Activated CD4-positive, alpha-beta T cell treated with anti-CD3 and anti-CD28 coated beads for 48 hours (primary cell): ENCODE data around the gene SKI.
"Not testable (repeated sequence)": the region's sequence is repeated elsewhere in the genome, so short reads cannot be mapped to it uniquely, and the experiment has no call there.

Experiments
- DNase-seq: peaks from one replicate; pipeline ENCODE4 v3.0.0-alpha.2; 2020

SKI gene

DNA sequence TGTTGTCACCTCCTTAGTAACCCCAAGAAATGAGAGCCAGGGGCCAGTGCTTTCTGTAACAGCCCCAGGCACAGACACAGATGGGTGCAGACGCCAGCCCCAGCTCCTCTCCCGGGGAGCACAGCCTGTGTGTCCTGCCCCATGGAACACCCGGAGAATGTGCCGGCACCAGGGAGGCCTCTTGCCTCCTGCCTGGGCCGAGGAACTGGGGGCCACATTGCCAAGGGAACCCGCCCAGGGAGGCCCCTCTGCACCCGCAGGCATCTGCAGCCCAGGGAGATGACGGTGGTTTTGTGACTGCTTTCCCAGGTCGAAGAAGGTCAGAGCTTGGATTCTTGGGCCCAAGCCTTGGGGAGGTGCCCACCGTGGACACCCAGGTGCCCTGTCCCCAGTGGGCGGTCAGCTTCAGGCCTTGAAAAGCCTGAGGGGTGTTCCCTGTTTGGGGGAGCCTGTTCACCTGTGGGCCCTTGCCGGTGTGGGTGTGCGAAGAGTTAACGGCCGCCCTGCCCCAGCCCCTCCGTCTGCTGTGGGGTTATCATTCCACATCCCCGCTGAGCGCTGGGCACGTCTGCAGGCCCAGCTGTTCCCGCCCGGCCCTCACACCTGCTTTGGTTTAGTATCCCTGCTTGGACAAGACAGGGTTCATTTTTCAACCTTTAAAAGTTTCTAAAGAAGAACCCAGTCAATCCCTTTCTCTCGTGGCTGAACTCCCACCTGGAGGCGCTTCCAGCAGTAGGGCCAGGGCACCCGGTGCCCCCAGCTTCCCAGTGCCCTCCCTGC is 100.7 kb downstream of the SKI start:
- no peak for DNase-seq

DNA sequence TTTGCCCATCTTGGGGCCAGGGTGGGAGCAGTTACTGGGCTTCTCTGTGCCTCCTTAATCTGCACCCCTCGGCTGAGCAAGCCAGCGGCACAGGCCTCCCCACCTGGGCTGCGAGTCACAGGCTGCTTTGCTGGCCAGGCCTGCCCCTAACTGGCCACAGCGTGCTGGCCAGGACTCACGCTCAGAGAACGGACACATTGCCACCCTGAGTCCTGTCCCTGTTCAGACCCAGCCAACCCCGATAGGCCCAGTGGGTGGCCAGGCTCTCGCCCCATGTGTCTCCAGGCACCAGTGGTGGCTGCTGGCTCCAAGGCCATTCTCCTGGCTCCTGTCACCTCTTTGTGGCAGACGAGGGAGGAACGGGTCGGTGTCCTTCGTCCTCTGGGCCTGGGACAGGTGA is 101.9 kb downstream of the SKI start:
- no peak for DNase-seq

DNA sequence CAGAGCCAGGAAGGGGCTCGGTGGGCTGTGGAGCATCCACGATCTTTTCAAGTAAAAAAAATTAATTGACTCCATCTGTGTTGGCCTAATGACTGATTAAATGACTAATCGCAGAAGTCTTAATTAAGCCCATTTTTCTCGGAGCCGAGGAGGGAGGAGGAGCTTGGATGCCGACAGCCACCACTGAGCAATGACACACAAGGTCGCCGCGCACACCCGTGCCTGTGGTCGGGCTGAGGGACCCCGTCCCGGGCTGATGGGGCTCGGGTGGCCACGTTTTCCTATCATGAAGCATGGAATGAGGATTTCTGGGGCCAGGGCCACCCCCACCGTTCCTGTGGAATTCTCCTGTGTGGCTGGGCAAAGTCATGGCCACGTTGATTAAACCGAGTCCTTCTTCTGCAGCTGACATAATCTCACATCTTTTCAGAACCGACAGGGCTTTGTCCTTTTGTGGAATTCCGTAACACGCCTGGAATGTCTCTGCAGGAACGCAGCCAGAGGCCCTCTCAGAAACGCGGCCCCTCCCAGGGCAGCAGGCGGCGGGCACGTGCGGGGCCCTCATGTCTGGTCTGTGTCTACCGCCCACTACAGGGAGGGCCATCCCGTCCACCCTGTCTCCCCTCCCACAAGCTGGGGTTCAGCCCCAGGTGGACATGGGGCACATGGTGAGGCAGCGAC is 102.5 kb downstream of the SKI start:
- no peak for DNase-seq

DNA sequence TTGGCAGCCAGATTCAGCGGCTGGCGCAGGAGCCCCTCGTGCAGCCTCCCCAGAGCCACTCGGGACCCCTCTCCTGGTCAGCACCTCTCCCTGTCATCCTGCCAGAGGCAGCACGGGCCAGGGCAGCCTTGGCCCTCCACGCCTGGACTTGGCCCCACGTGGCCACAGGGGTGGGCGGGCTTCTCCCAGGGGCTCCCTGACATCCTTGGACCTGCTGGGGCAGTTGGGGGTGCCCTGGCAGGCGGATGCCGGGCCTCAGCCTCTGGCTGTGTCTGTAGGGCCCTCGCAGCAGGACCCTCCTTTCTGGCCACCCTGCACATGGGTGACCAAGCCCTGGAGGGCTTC is 103.1 kb downstream of the SKI start:
- no peak for DNase-seq

DNA sequence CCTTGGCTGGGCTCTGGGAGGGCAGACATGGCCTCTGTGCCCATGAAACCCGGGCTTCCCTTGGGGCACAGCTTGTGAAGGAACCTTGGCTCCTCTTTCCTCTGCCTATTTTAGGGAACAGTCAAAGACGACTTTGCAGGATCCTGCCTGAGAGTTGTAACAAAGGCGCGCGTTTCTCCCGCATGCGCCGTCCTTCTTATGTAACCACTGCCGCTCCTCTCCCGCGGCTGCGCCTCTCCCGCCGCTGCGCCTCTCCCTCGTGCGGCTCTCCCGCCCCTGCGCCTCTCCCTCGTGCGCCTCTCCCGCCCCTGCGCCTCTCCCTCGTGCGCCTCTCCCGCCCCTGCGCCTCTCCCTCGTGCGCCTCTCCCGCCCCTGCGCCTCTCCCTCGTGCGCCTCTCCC is 103.5 kb downstream of the SKI start:
- not testable (repeated sequence) for DNase-seq

DNA sequence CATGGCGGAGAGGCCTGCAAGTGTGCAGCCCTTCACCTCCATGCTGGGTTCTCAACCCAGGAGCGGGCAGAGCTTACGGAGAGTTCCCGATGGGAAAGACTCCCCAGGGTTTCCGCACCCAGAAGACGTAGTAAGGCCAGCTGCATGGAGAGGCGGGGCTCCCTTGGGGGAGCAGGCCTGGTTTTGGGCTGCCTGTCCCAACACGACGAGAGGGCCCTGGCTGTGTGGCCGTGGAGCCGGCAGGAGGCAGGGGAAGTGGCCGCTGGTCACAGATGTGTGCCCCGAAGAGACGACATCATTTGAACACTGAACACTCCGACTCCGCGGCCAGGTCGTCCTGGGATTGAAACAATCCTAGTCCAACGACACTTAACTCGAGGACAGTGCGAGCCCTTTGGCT is 106.2 kb downstream of the SKI start:
- no peak for DNase-seq

DNA sequence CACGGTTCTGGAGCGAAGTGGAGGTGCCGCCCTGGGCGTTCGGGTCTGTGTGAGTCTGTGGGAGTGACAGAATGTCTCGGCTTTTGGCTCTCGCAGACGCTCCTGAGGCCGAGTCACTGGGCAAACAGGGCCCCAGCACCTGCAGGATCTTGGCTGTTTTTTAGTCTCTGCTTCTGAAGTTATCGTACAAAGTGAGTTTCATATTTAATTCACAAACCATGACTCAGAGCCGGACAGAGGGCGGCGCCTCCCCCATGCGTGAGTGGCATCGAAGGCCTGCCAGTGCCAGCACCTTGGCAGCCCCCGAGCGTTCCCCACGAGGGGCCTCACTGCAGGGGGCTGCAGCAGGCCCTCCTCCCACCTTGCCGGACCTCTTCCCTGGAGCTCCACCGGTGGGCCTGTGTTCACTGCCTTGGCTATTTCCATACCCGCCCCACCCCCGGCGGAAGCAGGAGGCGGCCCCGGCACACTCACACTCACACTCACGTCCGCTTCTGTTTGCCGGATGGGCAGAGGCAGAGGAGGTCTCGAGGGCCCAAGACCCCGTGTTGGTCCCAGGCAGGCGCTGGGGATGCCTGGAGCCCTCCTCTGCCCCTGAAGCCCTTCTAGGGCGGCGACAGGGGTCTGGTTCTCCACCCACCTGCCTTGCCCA is 106.9 kb downstream of the SKI start:
- DNase-seq = no peak

DNA sequence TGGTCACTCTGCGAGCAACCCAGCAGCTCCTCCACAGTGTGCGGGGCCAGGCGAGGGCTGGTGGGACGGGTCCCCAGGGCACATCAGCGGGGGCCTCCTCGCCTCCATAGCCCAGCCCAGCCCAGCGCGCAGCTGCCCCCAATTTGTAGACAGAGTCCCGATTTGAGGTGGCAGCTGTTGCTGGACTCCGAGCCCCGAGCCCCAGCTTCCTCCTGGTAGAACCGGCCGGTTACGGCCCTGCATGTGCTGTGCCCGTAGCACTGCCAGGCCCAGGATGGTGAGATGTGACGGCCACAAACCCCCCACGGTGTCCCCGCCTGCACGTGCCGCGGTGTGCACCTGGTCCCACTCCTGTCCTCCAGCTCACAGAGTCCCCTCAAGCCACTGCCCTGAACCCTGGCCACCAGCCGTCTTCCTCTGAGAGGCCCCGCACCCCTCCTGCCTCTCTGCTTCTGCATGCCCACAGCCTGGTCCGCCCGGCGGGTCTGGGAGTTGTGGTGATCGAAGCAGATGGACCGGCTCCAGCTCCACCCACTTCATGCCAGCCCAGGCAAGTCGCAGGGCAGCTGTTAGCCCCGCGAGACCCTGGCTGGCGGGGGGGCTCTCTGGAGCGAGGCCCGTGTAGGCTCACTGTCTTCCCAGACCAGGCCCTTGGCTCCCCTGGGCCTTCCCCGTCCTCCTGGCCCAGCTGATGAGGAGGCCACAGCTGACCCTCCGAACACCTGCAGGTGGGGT is 107.8 kb downstream of the SKI start:
- DNase-seq = no peak

DNA sequence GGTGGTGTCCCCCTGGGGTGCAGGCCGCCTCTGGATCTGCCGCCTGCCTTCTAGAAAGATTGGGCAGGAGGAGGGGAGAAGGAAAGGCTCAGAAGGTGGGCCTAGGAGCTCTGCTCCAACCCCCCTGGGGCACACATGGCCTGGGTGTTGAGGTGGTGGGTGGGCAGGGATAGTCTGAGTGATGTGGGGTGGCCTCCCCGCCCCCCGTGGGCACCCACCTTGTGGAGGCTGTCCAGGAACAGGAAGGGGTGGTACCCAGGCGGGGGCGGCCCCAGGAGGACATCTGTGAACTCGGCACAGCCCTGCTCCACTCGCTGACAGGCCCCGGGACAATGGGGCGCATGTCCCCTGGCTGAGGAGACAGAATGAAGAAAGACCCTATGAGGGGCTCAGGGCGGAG is 108.4 kb downstream of the SKI start:
- DNase-seq = no peak

DNA sequence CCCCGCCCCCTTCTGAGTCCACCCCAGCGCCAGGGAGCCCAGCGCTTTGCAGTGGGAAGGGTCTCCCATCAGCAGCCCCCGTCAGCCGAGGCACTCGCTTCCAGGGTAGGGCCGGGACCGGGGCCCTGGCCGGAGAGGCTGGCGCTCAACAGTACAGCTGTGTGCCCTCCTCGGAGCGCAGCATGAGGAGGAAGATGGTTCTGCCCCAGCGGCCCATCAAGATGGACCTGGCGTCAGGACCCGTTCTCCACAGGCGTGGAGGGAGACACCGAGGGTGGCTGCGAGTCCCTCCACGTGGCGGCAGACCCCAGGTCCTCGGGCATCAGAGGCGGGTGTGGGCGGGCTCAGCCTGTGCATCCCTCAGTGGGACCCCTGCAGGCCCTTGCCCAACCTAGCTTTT is 109.0 kb downstream of the SKI start:
- DNase-seq = no peak

DNA sequence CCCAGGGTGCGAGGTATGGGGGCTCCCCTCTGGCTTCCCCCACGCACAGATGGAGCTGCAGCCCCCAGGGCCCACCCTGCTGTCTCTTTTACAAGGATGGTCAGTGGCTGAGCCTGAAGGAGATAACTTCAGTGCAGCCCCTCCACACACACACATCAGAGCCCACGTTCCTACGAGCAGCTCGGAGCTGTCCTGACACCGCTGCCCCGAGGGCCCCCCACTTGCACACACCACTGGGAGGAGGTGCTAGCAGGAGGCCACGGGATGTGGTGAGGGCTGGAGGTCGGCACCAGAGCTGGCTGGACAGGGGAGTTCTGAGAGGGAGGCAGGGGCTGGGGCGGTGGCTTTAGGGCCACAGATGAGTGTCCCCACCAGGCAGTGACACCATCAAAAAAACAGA is 109.4 kb downstream of the SKI start:
- no peak for DNase-seq

DNA sequence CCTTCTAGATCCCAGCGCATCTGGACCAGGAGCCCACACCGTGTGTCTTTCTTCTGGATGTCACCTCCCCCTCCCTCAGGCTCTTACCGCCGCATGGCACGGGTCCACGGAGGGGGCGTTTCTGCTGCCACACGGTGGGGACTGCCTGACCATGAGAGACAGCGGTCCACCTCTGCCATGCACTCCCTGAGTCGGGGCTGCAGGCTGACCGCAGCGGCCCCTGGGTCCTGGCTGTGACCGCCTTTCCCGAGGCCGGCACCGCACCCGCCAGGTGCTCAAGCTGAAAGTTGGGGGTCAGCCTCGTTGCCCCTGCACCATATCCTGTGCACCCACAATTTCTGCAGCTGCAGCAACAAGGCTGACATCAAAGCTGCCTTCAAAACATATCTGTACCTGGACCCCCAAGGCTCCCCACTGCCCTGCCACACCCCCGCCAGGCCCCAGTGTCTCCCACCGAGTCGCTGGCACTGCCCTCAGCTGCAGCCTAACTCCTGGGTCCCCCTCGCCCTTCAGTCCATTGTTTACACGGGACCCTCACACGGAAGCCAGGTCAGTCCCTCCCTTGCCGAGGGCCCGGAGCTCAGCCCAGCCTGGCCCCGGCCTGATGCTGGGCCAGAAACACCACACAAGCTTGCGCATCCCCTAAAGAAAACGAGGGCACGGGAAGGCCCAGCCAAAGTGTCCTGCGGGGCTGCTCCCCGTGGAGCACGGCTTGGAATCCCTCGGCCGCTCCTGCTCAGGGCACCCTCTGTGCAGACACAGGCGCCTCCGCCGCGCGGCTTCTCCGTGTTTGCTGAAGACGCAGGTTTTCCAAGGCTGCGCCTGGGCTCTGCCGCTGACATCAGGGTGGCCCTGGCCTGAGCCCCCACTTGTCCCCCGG is 111.3 kb downstream of the SKI start:
- DNase-seq = no peak

DNA sequence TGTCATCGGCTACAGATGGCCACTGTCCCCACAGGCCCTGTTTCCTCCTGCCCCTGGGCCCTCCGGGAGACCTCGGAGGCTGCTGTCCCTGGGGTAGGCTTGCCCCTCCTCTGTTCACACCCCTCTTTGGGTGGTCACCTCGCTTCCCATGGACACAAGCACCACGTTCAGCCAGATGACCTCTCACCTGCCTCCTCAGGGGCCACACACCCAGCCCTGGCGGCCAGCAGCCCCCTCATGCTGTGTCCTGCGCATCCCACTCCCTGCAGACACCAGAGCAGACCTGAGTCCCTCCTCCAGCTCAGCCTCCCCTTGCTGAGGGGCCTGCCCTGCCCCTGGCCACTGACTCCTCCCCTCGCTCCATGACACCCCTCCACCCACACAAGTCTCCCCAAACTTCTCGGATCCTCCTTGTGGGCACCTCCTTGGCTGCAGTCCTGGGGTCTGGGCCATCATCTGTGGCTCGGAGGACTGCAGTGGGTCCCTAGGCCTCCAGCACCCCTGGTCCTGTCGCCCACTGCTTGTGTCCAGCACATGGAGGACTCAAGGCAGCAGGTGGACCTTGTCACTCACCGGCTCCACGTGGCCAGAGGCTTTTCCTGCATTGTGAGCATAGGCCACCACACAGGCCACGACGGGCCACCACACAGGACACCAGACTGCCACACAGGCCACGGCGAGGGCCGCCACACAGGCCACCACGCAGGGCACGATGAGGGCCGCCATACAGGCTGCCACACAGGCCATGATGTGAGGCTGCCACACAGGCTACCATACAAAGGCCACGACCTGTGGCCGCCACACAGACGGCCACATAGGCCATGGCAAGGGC is 112.2 kb downstream of the SKI start:
- no peak for DNase-seq

DNA sequence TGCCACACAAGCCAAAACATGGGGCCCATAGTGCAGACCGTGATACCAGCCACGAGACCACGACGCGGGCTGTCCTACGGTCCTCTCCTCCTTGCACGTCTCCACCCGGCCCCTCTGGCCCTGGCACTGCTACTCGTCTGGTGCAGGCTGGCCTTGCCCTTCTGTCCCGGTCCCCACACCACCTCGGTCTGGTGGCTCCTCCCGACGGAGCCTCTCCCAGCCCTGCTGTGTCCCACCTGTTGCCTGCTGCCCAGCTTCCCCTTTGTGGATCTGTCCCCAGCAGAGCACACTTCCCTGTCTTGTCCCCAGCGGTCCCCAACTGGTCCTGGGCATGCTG is 112.8 kb downstream of the SKI start:
- DNase-seq = no peak

DNA sequence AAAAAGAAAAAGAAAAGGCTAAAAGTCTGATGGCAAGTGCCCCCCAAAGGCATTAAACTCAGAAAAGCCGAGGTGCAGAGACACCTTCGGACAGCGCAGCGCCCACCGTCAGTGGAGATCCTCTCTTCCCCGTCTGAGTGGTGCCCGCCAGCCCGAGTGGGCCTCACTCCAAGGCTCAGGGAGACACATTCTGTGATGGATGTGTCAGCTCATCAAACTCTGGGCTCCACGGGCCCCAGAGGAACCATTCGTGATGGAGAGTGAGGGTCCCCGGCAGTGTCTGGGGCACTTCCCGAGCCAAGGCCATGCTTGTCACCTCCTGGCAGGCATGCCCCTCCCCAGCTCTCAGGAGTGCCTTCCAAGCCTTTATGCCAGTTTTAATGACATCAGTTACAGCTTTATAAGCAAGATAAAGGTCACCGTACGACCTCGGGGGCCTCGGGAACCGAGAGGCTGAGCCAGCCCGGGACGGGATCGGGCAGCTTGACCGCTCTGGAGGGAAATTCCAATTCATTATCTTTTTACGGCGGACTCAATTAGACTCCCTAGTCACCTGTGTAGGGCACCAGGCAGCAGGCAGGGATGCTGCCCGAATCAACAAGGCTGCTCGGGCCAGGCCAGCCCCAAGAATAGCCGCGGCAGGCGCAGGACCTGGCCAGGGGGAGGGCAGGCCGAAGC is 113.7 kb downstream of the SKI start:
- no peak for DNase-seq

DNA sequence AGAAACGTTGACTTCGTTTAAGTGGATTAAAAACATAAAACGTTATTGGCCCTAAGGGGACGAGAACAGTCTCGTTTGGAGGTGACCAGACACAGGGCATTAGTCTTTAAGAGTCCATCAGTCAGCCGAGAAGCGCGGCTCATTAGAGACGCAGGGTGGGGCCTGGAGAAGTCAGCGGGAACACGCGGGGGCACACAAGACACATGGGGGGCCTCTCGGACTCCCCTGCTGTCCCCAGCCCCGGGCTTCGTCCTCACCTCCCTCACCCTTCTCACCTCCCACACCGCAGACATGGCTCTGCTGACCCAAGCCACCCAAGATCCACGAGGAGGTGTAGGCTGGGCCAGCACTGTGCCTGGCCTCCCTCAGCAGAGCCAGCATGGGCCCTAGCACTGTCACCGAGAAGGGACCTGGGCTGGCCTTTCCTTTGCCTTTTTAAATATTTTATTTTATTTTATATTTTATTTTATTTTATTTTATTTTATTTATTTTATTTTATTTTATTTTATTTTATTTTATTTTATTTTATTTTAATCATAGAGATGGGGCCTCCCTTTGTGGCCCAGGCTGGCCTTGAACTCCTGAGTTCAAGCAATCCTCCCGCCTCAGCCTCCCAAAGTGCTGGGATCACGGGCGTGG is 114.4 kb downstream of the SKI start:
- DNase-seq = no peak

DNA sequence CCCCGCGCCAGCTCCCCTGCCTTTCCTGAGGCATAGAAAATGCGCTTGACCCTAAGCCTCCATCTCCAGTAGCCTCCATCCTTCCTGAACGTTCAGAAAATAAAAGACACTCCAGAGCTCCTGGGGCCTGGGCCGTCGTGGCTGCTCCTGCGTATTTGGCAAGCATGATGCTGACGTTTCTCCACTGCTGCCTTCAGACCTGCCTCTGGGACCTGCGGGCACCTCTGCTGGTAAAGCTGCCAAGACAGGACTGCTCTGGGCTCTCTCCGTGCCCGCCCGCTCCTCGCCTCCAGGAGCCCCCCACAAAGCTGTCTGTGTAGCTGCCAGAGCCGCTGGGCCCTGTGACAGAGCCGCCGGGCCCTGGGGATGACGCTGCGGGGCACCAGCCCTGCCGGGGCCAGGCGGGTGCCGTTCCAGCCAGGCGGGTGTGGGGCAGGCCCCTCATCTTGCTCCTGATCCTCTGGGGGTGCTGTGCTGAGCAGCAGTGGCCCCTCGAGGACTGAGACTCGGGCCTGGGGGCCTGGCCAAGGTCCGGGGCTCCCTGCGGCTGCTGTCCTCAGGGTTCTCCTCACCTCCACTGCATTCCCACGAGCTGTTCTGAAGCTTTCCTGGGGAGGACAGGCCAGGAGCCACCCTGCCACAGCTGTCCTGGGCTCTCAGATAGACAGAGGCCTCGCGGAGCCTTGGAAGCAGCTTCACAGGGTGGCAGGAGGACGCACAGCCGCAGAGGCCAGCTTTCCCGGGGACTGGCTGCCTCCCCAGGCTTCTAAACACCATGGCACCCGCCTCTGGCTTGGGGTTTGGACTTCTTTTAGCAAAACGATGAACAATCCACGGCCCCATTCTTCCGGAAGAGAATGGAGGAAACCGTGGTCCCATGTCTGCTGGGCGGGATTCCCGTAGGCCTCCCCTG is 115.2 kb downstream of the SKI start:
- no peak for DNase-seq

DNA sequence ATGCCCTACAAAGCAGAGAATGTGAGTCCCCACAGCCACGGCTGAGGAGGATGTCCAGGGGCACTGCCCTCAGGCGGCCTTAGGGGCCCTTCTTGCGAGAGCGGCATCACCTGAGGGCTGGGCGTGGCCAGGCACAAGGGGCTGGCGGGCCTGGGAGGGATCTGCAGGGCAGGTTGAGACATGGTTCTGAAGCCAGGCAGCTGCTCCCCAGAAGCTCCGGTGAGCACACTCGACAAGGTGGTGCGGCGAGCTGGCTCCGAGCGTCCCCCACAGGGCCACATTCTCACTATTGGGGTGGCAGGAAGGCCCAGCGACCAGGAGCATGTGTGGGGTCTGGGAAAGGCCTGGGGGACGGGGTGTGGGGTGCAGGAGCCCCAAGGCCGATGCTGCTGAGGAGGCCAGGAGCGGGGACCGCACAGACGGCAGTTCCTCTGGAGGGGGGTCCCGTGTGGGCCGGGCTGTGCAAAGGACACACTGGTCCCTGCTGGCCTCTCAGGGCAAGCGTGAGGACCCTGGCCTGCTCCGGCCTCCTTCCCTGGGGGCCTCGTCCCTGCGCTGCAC is 116.1 kb downstream of the SKI start:
- no peak for DNase-seq

DNA sequence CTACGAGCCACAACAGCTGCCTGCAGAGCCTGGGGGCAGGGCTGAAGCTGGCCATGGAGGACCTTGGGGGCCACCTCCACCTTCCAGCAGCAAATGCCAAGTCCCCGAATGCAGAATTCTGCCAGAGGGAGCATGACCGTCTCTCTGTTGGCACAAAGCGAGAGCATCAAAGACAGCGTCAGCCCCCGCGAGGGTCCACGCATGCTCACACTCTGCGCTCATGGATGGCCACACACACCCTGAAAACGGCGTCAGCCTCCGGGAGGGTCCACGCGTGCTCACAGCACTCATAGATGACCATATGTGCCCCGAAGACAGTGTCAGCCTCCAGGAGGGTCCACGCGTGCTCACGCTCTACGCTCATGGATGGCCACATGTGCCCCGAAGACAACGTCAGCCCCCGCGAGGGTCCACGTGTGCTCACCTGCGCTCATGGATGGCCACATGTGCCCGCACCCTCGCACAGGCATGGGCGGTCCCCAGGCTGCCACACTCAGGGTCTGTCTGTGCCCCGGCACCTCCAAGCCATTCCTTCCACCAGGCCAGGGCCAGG is 116.7 kb downstream of the SKI start:
- DNase-seq = no peak
